Stimulated activated CD8-positive, alpha-beta memory T cell treated with anti-CD3 and anti-CD28 coated beads, Interleukin-7, amount 100 ng/mL, for 1 hour (primary cell): ENCODE data around the gene ARRDC5.
"Not testable (repeated sequence)": the region's sequence is repeated elsewhere in the genome, so short reads cannot be mapped to it uniquely, and the experiment has no call there.

Experiments used
- DNase-seq, 2 donors: peaks; one replicate each; pipeline ENCODE4 v3.0.0-alpha.2; 2020; ENCODE audit warnings: low read depth in 2 of 2

ARRDC5 gene

GRCh38 chr19:4902796-4903195 lies at the start of gene ARRDC5:
Gene ARRDC5, minus strand, starts transcription at chr19:4902896. Its CDS starts 71 bp downstream, at chr19:4902825.
- no peak for DNase-seq

- DNase-seq = no peak
Measured at GRCh38 chr19:4951656-4952055, 49.0 kb upstream of the ARRDC5 start.

- not testable (repeated sequence) for DNase-seq
Measured at GRCh38 chr19:4950650-4951049, 48.0 kb upstream of the ARRDC5 start.

- not testable (repeated sequence) for DNase-seq
Measured at GRCh38 chr19:4941638-4942169, 39.0 kb upstream of the ARRDC5 start.

GRCh38 chr19:4939466-4939865 lies 36.8 kb upstream of the ARRDC5 start:
- DNase-seq = no peak

- DNase-seq = not testable (repeated sequence)
Measured at GRCh38 chr19:4938461-4938860, 35.8 kb upstream of the ARRDC5 start.

GRCh38 chr19:4937060-4937459 lies 34.4 kb upstream of the ARRDC5 start:
- DNase-seq = no peak

- DNase-seq = no peak
Measured at GRCh38 chr19:4935444-4935843, 32.7 kb upstream of the ARRDC5 start.

GRCh38 chr19:4933528-4933927 lies 30.8 kb upstream of the ARRDC5 start:
- no peak for DNase-seq

- DNase-seq = no peak
Measured at GRCh38 chr19:4932711-4933110, 30.0 kb upstream of the ARRDC5 start.

- DNase-seq = no peak
Measured at GRCh38 chr19:4930664-4931063, 28.0 kb upstream of the ARRDC5 start.

- no peak for DNase-seq
Measured at GRCh38 chr19:4929186-4929585, 26.5 kb upstream of the ARRDC5 start.

- no peak for DNase-seq
Measured at GRCh38 chr19:4923276-4923747, 20.6 kb upstream of the ARRDC5 start.

- no peak for DNase-seq
Measured at GRCh38 chr19:4922530-4923275, 20.0 kb upstream of the ARRDC5 start.

GRCh38 chr19:4916292-4917082 lies 13.8 kb upstream of the ARRDC5 start:
- no peak for DNase-seq

GRCh38 chr19:4914736-4915501 lies 12.2 kb upstream of the ARRDC5 start:
- peak; percentile 53 to 56 for DNase-seq

GRCh38 chr19:4913996-4914735 lies 11.5 kb upstream of the ARRDC5 start:
- DNase-seq = no peak

- DNase-seq = peak; percentile 35 to 43
Measured at GRCh38 chr19:4911786-4912672, 9.3 kb upstream of the ARRDC5 start.

- no peak for DNase-seq
Measured at GRCh38 chr19:4911314-4911713, 8.6 kb upstream of the ARRDC5 start.
